Smooth muscle cell (in vitro differentiated cells): Measurements from ENCODE around the gene YARS2. TPM values are rescaled to one million over a fixed set of nuclear protein-coding genes. Genes with fewer than 3 reads are reported as not detected.

Experiments used
- DNase-seq: peaks from one replicate; lab custom pipeline; 2025; ENCODE audit not compliant: unreplicated experiment; lab: John Stamatoyannopoulos, UW
- H2AFZ ChIP-seq: fragments of 200-600 bp; sonication (generic); 2 replicates; pipeline ENCODE4 v1.6.0; 2016; ENCODE audit warnings: antibody characterized with exemption, low read depth, mild to moderate bottlenecking
- H3F3A ChIP-seq: fragments of 200-600 bp; sonication (generic); 2 replicates; pipeline ENCODE4 v1.6.0; 2017; ENCODE audit warnings: antibody characterized with exemption, low read depth
- H3K27ac ChIP-seq: fragments of 200-600 bp; sonication (generic); 2 replicates; pipeline ENCODE4 v1.5.1; 2016; ENCODE audit warnings: low read depth, mild to moderate bottlenecking
- H3K27me3 ChIP-seq: fragments of 200-600 bp; sonication (generic); 2 replicates; pipeline ENCODE4 v1.6.1; 2016; ENCODE audit warnings: low read depth, mild to moderate bottlenecking
- H3K36me3 ChIP-seq: fragments of 200-600 bp; sonication (generic); 2 replicates; pipeline ENCODE4 v1.5.1; 2016; ENCODE audit warnings: low read depth
- H3K4me1 ChIP-seq: fragments of 200-600 bp; sonication (generic); 2 replicates; pipeline ENCODE4 v1.5.1; 2016; ENCODE audit warnings: low read depth
- H3K4me2 ChIP-seq: fragments of 200-600 bp; sonication (generic); 2 replicates; pipeline ENCODE4 v1.6.0; 2016; ENCODE audit warnings: mild to moderate bottlenecking
- H3K4me3 ChIP-seq: fragments of 200-600 bp; sonication (generic); 2 replicates; pipeline ENCODE4 v1.5.1; 2016; ENCODE audit warnings: mild to moderate bottlenecking
- H3K79me2 ChIP-seq: fragments of 200-600 bp; sonication (generic); 2 replicates; pipeline ENCODE4 v1.6.0; 2016; ENCODE audit warnings: low read depth, mild to moderate bottlenecking
- H3K9ac ChIP-seq: fragments of 200-600 bp; sonication (generic); 2 replicates; pipeline ENCODE4 v1.6.0; 2016; ENCODE audit warnings: low read depth
- H3K9me3 ChIP-seq: fragments of 200-600 bp; sonication (generic); replicated peaks from 2 replicates; pipeline ENCODE4 v1.5.1; 2016; ENCODE audit warnings: low read depth
- H4K20me1 ChIP-seq: fragments of 200-600 bp; sonication (generic); 2 replicates; pipeline ENCODE4 v1.6.0; 2016; ENCODE audit warnings: low read depth
- CTCF ChIP-seq: fragments of 200-600 bp; sonication (generic); IDR thresholded peaks from 2 replicates; pipeline ENCODE4 v1.5.1; 2017; ENCODE audit warnings: borderline replicate concordance, mild to moderate bottlenecking, antibody characterized with exemption; ENCODE audit not compliant: insufficient read depth, poor library complexity, severe bottlenecking
- WGBS: methylation state at CpG from one replicate; pipeline ENCODE4 v1.1.7; 2016; ENCODE audit warnings: low lambda C conversion rate; 5-methylcytosine and 5-hydroxymethylcytosine counted together
- polyA plus RNA-seq: library from polyadenylated mRNA; unstranded; fragments of >200 nt; fragmentation: Nextera tagmentation; extraction: Ambion mirVana; gene quantifications from 2 replicates; pipeline ENCODE4 v1.2.1, GENCODE V29; 2016
- total RNA-seq: library from RNA; depleted of rRNA; stranded (reverse); fragments of >200 nt; gene quantifications from 2 replicates; pipeline ENCODE4 v1.2.3, GENCODE V29; 2014

The YARS2 gene
- total and polyA plus RNA-seq, 2 experiments from 2014 or later, result 25.9 to 32.6 TPM

GRCh38 chr12:32756476-32757066 lies 874 bp upstream of the YARS2 start:
- no peaks in the 10 kb centered on the region for H3K27me3 ChIP-seq
- whole genome bisulfite sequencing, result 36% methylated on average over 8 of the region's 8 CpGs
- no peaks in the 10 kb centered on the region for H4K20me1 ChIP-seq
- no peak overlapping the region for H3K27ac ChIP-seq
- no peak overlapping the region for H2AFZ ChIP-seq
- no peak for DNase-seq
- TF ChIP-seq CTCF, result no peak
- peaks cover 8% of the 10 kb centered on the region for H3K4me1 ChIP-seq
- H3F3A ChIP-seq, result no peaks in the 10 kb centered on the region
- H3K4me3 ChIP-seq, result peak overlapping the region; percentile 79
- peak overlapping the region; percentile 97 for H3K4me2 ChIP-seq
- peaks cover 9% of the 10 kb centered on the region for H3K36me3 ChIP-seq
- H3K9me3 ChIP-seq, result no peaks in the 10 kb centered on the region
- no peak overlapping the region for H3K9ac ChIP-seq
- peaks cover 25% of the 10 kb centered on the region for H3K79me2 ChIP-seq

GRCh38 chr12:32755051-32755653 lies 545 bp downstream of the YARS2 start:
- peak; percentile 65 for TF ChIP-seq CTCF
- Histone ChIP-seq H3F3A (no peaks in the 10 kb centered on the region), H3K79me2 (peaks cover 25% of the 10 kb centered on the region), H4K20me1 (no peaks in the 10 kb centered on the region), H3K4me1 (peaks cover 8% of the 10 kb centered on the region), H3K27me3 (no peaks in the 10 kb centered on the region), H3K9me3 (no peaks in the 10 kb centered on the region), H2AFZ (peak overlapping the region; percentile 97), H3K4me2 (peak overlapping the region; percentile 97), H3K9ac (peak overlapping the region; percentile 93), H3K4me3 (peak overlapping the region; percentile 79), H3K36me3 (peaks cover 12% of the 10 kb centered on the region), H3K27ac (peak overlapping the region; percentile 90)
- WGBS, result under 1% methylated on average over 40 of the region's 40 CpGs
- DNase-seq, result peak; percentile 49

GRCh38 chr12:32754111-32754510 lies 1.6 kb downstream of the YARS2 start:
- WGBS, result 51% methylated on average over 2 of the region's 2 CpGs
- no peak for DNase-seq
- Histone ChIP-seq H2AFZ (no peak overlapping the region), H3K4me3 (peak overlapping the region; percentile 79), H4K20me1 (no peaks in the 10 kb centered on the region), H3K27ac (peak overlapping the region; percentile 90), H3F3A (peaks cover 3% of the 10 kb centered on the region), H3K9me3 (no peaks in the 10 kb centered on the region), H3K4me1 (peaks cover 8% of the 10 kb centered on the region), H3K4me2 (peak overlapping the region; percentile 97), H3K9ac (peak overlapping the region; percentile 93), H3K27me3 (no peaks in the 10 kb centered on the region), H3K36me3 (peaks cover 14% of the 10 kb centered on the region), H3K79me2 (peaks cover 25% of the 10 kb centered on the region)
- TF ChIP-seq CTCF, result no peak
